MCF 10A (cell line): ENCODE measurements around the gene PDE6C. TPM values are rescaled to one million over a fixed set of nuclear protein-coding genes. Genes with fewer than 3 reads are reported as not detected.

Experiments used
- BruUV-seq: library from RNA; stranded (reverse); fragments of 400-500 nt; replicated peaks from 2 replicates; lab custom pipeline; 2021; lab: Mats Ljungman, UMichigan
- CTCF ChIA-PET: fragments of 300-600 bp; sonication (Branson Sonifier 250); formaldehyde crosslinking; extraction: SDS; loops from one replicate; lab custom pipeline; 2021; ENCODE audit warnings: antibody characterized with exemption, inconsistent platforms; lab: Yijun Ruan, JAX
- POLR2A ChIA-PET: fragments of 300-600, 350-650 bp; sonication (Branson Sonifier 250); formaldehyde crosslinking; extraction: SDS; loops from one replicate; lab custom pipeline; 2020; ENCODE audit warnings: antibody characterized with exemption, inconsistent platforms; lab: Yijun Ruan, JAX
- DNase-seq: peaks from one replicate; pipeline ENCODE4 v3.0.0-alpha.2; 2018; ENCODE audit not compliant: unreplicated experiment
- H3K27ac Mint-ChIP-seq: one replicate; pipeline ENCODE4 v1.8.0; 2022; ENCODE audit warnings: mild to moderate bottlenecking, low read depth, mixed read lengths; ENCODE audit not compliant: unreplicated experiment
- H3K27me3 Mint-ChIP-seq: one replicate; pipeline ENCODE4 v1.8.0; 2022; ENCODE audit warnings: mixed read lengths; ENCODE audit not compliant: insufficient read depth, unreplicated experiment
- H3K36me3 Mint-ChIP-seq: one replicate; pipeline ENCODE4 v1.8.0; 2022; ENCODE audit warnings: mild to moderate bottlenecking, moderate library complexity, mixed read lengths; ENCODE audit not compliant: insufficient read depth, unreplicated experiment
- H3K4me1 Mint-ChIP-seq: one replicate; pipeline ENCODE4 v1.8.0; 2022; ENCODE audit warnings: mixed read lengths; ENCODE audit not compliant: insufficient read depth, unreplicated experiment
- H3K4me3 Mint-ChIP-seq: one replicate; pipeline ENCODE4 v1.8.0; 2022; ENCODE audit warnings: mild to moderate bottlenecking, moderate library complexity, mixed read lengths; ENCODE audit not compliant: unreplicated experiment
- H3K9me3 Mint-ChIP-seq: one replicate; pipeline ENCODE4 v1.8.0; 2022; ENCODE audit warnings: mixed read lengths; ENCODE audit not compliant: unreplicated experiment
- CTCF ChIP-seq: fragments of 200-600 bp; IDR thresholded peaks from one replicate; pipeline ENCODE4 v1.8.0; 2022; ENCODE audit warnings: antibody characterized with exemption, mild to moderate bottlenecking; ENCODE audit not compliant: unreplicated experiment
- intact Hi-C: fragments of 100-400 bp; cut with micrococcal nuclease; formaldehyde crosslinking; loops from 2 replicates; pipeline ENCODE4 v1.14.1; 2022
- total RNA-seq: library from RNA; stranded (reverse); gene quantifications from 2 replicates; pipeline ENCODE4 v1.2.3, GENCODE V29; 2022

The PDE6C gene
- total RNA-seq, 1 experiment from 2014 or later: not detected

GRCh38 chr10:93666030-93666429, 53.7 kb downstream of the PDE6C start:
- H3K9me3 Mint-ChIP-seq: no peaks in the 10 kb centered on the region
- no peaks in the 10 kb centered on the region for H3K27me3 Mint-ChIP-seq
- TF ChIP-seq CTCF: no peak
- H3K27ac Mint-ChIP-seq: no peak overlapping the region
- H3K4me1 Mint-ChIP-seq: no peaks in the 10 kb centered on the region
- H3K4me3 Mint-ChIP-seq: no peak overlapping the region
- intact Hi-C loops: no loop called here
- ChIA-PET CTCF (no interaction called here), POLR2A (no interaction called here)
- BruUV-seq: no TSS peak
- no peak for DNase-seq
- H3K36me3 Mint-ChIP-seq: peaks cover 49% of the 10 kb centered on the region

- Mint-ChIP-seq H3K9me3 (no peaks in the 10 kb centered on the region), H3K4me3 (no peak overlapping the region), H3K27ac (no peak overlapping the region), H3K36me3 (peaks cover 49% of the 10 kb centered on the region), H3K27me3 (no peaks in the 10 kb centered on the region), H3K4me1 (no peaks in the 10 kb centered on the region)
- no peak for DNase-seq
- CTCF ChIA-PET: no interaction called here
- intact Hi-C loops: no loop called here
- BruUV-seq: no TSS peak
- TF ChIP-seq CTCF: no peak
- POLR2A ChIA-PET: no interaction called here
These were observed 55.5 kb downstream of the PDE6C start for GRCh38 chr10:93667795-93668194.

GRCh38 chr10:93670372-93670771, 58.0 kb downstream of the PDE6C start:
- no peak overlapping the region for H3K27ac Mint-ChIP-seq
- intact Hi-C loops: no loop called here
- H3K4me1 Mint-ChIP-seq: no peaks in the 10 kb centered on the region
- H3K9me3 Mint-ChIP-seq: no peaks in the 10 kb centered on the region
- POLR2A ChIA-PET: interaction anchor here (0.6 to 0.7 kb wide), 3 partner anchors 32 to 1188 kb away, joined by 3 to 4 read pairs (median 3); partner anchors contain the start of gene FRA10AC1
- no peak for DNase-seq
- CTCF ChIA-PET: interaction anchor here (0.6 to 2.6 kb wide), 3 partner anchors 9 to 294 kb away, joined by 3 to 8 read pairs (median 3); no protein-coding TSS in a partner anchor
- no peak overlapping the region for H3K4me3 Mint-ChIP-seq
- BruUV-seq: no TSS peak
- no peaks in the 10 kb centered on the region for H3K27me3 Mint-ChIP-seq
- no peak for TF ChIP-seq CTCF
- peaks cover 51% of the 10 kb centered on the region for H3K36me3 Mint-ChIP-seq

- Mint-ChIP-seq H3K4me3 (no peak overlapping the region), H3K36me3 (peaks cover 52% of the 10 kb centered on the region), H3K9me3 (no peaks in the 10 kb centered on the region), H3K27me3 (no peaks in the 10 kb centered on the region), H3K4me1 (no peaks in the 10 kb centered on the region), H3K27ac (no peak overlapping the region)
- ChIA-PET POLR2A (interaction anchor here (0.6 to 0.7 kb wide), 2 partner anchors 32 to 94 kb away, joined by 3 to 4 read pairs; partner anchors contain the start of gene FRA10AC1), CTCF (interaction anchor here (0.9 to 2.6 kb wide), 2 partner anchors 8 to 117 kb away, joined by 3 to 8 read pairs; no protein-coding TSS in a partner anchor)
- intact Hi-C loops: no loop called here
- no TSS peak for BruUV-seq
- DNase-seq: no peak
- no peak for TF ChIP-seq CTCF
These were observed 58.7 kb downstream of the PDE6C start for GRCh38 chr10:93671042-93671441.
